HEK293T (cell line): ENCODE measurements around the gene MYO7B.

ENCODE experiments used
- CTCF ChIA-PET: fragments of 350-600 bp; formaldehyde crosslinking; extraction: SDS; loops from one replicate; lab custom pipeline; 2021; ENCODE audit warnings: antibody characterized with exemption, inconsistent platforms; lab: Yijun Ruan, JAX
- POLR2A ChIA-PET: fragments of 350-600 bp; formaldehyde crosslinking; extraction: SDS; loops from one replicate; lab custom pipeline; 2020; ENCODE audit warnings: antibody characterized with exemption, inconsistent platforms; lab: Yijun Ruan, JAX
- DNase-seq: peaks from one replicate; pipeline ENCODE4 v3.0.0; 2012; ENCODE audit warnings: mixed read lengths; ENCODE audit errors: extremely low spot score
- ARNT ChIP-seq: fragments of 450-650 bp; IDR thresholded peaks from 2 replicates; pipeline ENCODE4 v1.6.1; 2017; ENCODE audit warnings: mild to moderate bottlenecking
- BHLHE40 ChIP-seq: fragments of 450-650 bp; IDR thresholded peaks from 2 replicates; pipeline ENCODE4 v1.6.1; 2016; ENCODE audit warnings: mild to moderate bottlenecking, moderate library complexity, borderline replicate concordance
- CTBP1 ChIP-seq: fragments of 450-650 bp; IDR thresholded peaks from 2 replicates; pipeline ENCODE4 v1.6.1; 2016; ENCODE audit warnings: borderline replicate concordance
- ELF4 ChIP-seq: fragments of 450-650 bp; IDR thresholded peaks from 2 replicates; pipeline ENCODE4 v1.6.1; 2017; ENCODE audit warnings: antibody characterized with exemption
- FOXA1 ChIP-seq: fragments of 450-650 bp; IDR thresholded peaks from 2 replicates; pipeline ENCODE4 v1.6.1; 2016; ENCODE audit warnings: mild to moderate bottlenecking
- FOXK2 ChIP-seq: fragments of 450-650 bp; IDR thresholded peaks from 2 replicates; pipeline ENCODE4 v1.6.1; 2016; ENCODE audit warnings: mild to moderate bottlenecking
- FOXM1 ChIP-seq: fragments of 450-650 bp; IDR thresholded peaks from 2 replicates; pipeline ENCODE4 v1.6.1; 2017; ENCODE audit warnings: mild to moderate bottlenecking, borderline replicate concordance
- HDGF ChIP-seq: fragments of 450-650 bp; IDR thresholded peaks from 2 replicates; pipeline ENCODE4 v1.6.1; 2017; ENCODE audit warnings: antibody characterized with exemption, borderline replicate concordance
- L3MBTL2 ChIP-seq: fragments of 450-650 bp; conservative IDR thresholded peaks from 2 replicates; pipeline ENCODE4 v1.6.1; 2016; ENCODE audit warnings: mild to moderate bottlenecking
- LEF1 ChIP-seq: fragments of 450-650 bp; IDR thresholded peaks from 2 replicates; pipeline ENCODE4 v1.6.1; 2017; ENCODE audit warnings: mild to moderate bottlenecking, borderline replicate concordance
- NFRKB ChIP-seq: fragments of 450-650 bp; IDR thresholded peaks from 2 replicates; pipeline ENCODE4 v1.6.1; 2016; ENCODE audit warnings: mild to moderate bottlenecking, moderate library complexity
- PKNOX1 ChIP-seq: fragments of 450-650 bp; IDR thresholded peaks from 2 replicates; pipeline ENCODE4 v1.6.1; 2016
- SP1 ChIP-seq: fragments of 450-650 bp; IDR thresholded peaks from 2 replicates; pipeline ENCODE4 v1.6.1; 2017
- SUZ12 ChIP-seq: fragments of 450-650 bp; IDR thresholded peaks from 2 replicates; pipeline ENCODE4 v1.6.1; 2016; ENCODE audit warnings: mild to moderate bottlenecking
- TARDBP ChIP-seq: fragments of 450-650 bp; IDR thresholded peaks from 2 replicates; pipeline ENCODE4 v1.6.1; 2016
- ZNF384 ChIP-seq: fragments of 450-650 bp; IDR thresholded peaks from 2 replicates; pipeline ENCODE4 v1.6.1; 2016

MYO7B gene

GRCh38 chr2:127633556-127634065 lies 98.1 kb downstream of the MYO7B start:
- no peak for TF ChIP-seq FOXM1
- no peak for TF ChIP-seq ZNF384
- no peak for TF ChIP-seq SP1
- TF ChIP-seq CTBP1, result no peak
- TF ChIP-seq PKNOX1, result no peak
- TF ChIP-seq BHLHE40, result no peak
- no peak for TF ChIP-seq ELF4
- no peak for TF ChIP-seq FOXK2
- TF ChIP-seq ARNT, result no peak
- TF ChIP-seq LEF1, result no peak
- no peak for TF ChIP-seq L3MBTL2
- TF ChIP-seq HDGF, result no peak
- TF ChIP-seq FOXA1, result no peak
- TF ChIP-seq NFRKB, result no peak
- no peak for TF ChIP-seq SUZ12
- no peak for TF ChIP-seq TARDBP
- DNase-seq, result no peak
- ChIA-PET CTCF (interaction anchor here (1.5 kb wide), 1 partner anchor 42 kb away, joined by 4 read pairs; no protein-coding TSS in a partner anchor), POLR2A (no interaction called here)

- ChIA-PET POLR2A (no interaction called here), CTCF (interaction anchor here (1.5 kb wide), 1 partner anchor 43 kb away, joined by 4 read pairs; no protein-coding TSS in a partner anchor)
- no peak for TF ChIP-seq CTBP1
- no peak for TF ChIP-seq ZNF384
- no peak for TF ChIP-seq HDGF
- TF ChIP-seq BHLHE40, result no peak
- TF ChIP-seq LEF1, result no peak
- no peak for TF ChIP-seq PKNOX1
- TF ChIP-seq L3MBTL2, result no peak
- no peak for TF ChIP-seq SP1
- TF ChIP-seq ARNT, result no peak
- TF ChIP-seq FOXK2, result no peak
- no peak for DNase-seq
Observed at GRCh38 chr2:127634066-127634617, 98.7 kb downstream of the MYO7B start.

- no peak for TF ChIP-seq CTBP1
- no peak for TF ChIP-seq NFRKB
- TF ChIP-seq TARDBP, result no peak
- TF ChIP-seq HDGF, result no peak
- no peak for TF ChIP-seq FOXA1
- TF ChIP-seq ZNF384, result no peak
- no peak for TF ChIP-seq SUZ12
- no peak for TF ChIP-seq LEF1
- POLR2A ChIA-PET, result no interaction called here
- CTCF ChIA-PET, result interaction anchor here (1.5 kb wide), 1 partner anchor 44 kb away, joined by 4 read pairs; no protein-coding TSS in a partner anchor
- no peak for DNase-seq
Observed at GRCh38 chr2:127634626-127635379, 99.3 kb downstream of the MYO7B start.

- POLR2A ChIA-PET, result no interaction called here
- DNase-seq, result no peak
- no peak for TF ChIP-seq BHLHE40
- no peak for TF ChIP-seq L3MBTL2
- no peak for TF ChIP-seq HDGF
- TF ChIP-seq FOXA1, result no peak
- no peak for TF ChIP-seq FOXK2
- no peak for TF ChIP-seq SUZ12
- TF ChIP-seq FOXM1, result no peak
- TF ChIP-seq ARNT, result no peak
- TF ChIP-seq ZNF384, result no peak
- TF ChIP-seq LEF1, result no peak
- no peak for TF ChIP-seq CTBP1
- TF ChIP-seq NFRKB, result no peak
- TF ChIP-seq TARDBP, result no peak
- no peak for TF ChIP-seq ELF4
- no peak for TF ChIP-seq PKNOX1
- no peak for TF ChIP-seq SP1
- CTCF ChIA-PET, result no interaction called here
Observed at GRCh38 chr2:127635380-127636237, 100.1 kb downstream of the MYO7B start.

- ChIA-PET POLR2A (no interaction called here), CTCF (interaction anchor here (0.6 kb wide), 1 partner anchor 13 kb away, joined by 3 read pairs; no protein-coding TSS in a partner anchor)
- DNase-seq, result no peak
- TF ChIP-seq SUZ12 (no peak), FOXM1 (no peak), NFRKB (no peak), CTBP1 (no peak), L3MBTL2 (no peak), LEF1 (no peak), FOXK2 (no peak)
Observed at GRCh38 chr2:127636248-127637235, 101.1 kb downstream of the MYO7B start.
